HG02870 (cell line): ENCODE results near the gene TEX48.

Experiments used
- ATAC-seq: cut with Tn5 transposase; IDR thresholded peaks from one replicate; pipeline ENCODE4 v1.9.1; 2021; ENCODE audit warnings: mild to moderate bottlenecking, moderate library complexity; ENCODE audit not compliant: unreplicated experiment

Gene TEX48

GRCh38 chr9:114626415-114627020 lies 55.5 kb downstream of the TEX48 start:
- no peak for ATAC-seq

- no peak for ATAC-seq
These were observed 57.3 kb downstream of the TEX48 start for GRCh38 chr9:114624677-114625076.

- no peak for ATAC-seq
These were observed 59.9 kb downstream of the TEX48 start for GRCh38 chr9:114621975-114622609.

- ATAC-seq = no peak
These were observed 60.4 kb downstream of the TEX48 start for GRCh38 chr9:114621561-114621960.

- ATAC-seq = no peak
These were observed 62.7 kb downstream of the TEX48 start for GRCh38 chr9:114619191-114619761.

- ATAC-seq = peak; percentile 63
These were observed 65.1 kb downstream of the TEX48 start for GRCh38 chr9:114616684-114617520.
